AG10803 (cell line): ENCODE data around the gene ADIRF.
"Not testable (repeated sequence)": the region's sequence is repeated elsewhere in the genome, so short reads cannot be mapped to it uniquely, and the experiment has no call there.

ENCODE experiments used
- DNase-seq: peaks from one replicate; pipeline ENCODE4 v3.0.0; 2010; ENCODE audit warnings: low read depth
- H3K4me3 ChIP-seq: 2 replicates; pipeline ENCODE4 v1.5.1; 2011; ENCODE audit warnings: mild to moderate bottlenecking, low read length, control low read depth
- TF ChIP-seq, protein P1 (sequence below): conservative IDR thresholded peaks from 2 replicates; pipeline ENCODE4 v1.5.1; 2011; ENCODE audit warnings: mild to moderate bottlenecking, low read length, control low read depth, inconsistent platforms

ADIRF gene

DNA sequence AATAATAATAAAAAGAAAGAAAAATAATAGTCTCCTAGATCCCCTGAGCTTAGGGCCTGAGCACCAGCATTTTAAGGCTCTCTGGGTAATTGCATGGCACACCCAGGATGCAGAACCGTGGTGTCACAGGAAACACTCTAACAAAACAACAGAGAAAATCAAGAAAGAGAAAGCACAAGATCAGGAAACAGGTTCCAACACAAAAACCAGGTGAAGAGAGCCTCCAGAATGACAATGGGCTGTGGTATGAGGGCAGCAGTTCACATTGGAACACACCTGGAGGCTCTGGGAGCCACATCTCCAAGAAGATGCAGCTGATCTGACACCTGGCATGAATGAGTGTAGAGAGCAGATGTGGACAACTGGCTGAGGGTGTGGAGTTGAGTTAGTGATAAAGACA lies 17.9 kb upstream of the ADIRF start:
- no peak for DNase-seq
- no peak overlapping the region for H3K4me3 ChIP-seq
- TF ChIP-seq, protein P1, sequence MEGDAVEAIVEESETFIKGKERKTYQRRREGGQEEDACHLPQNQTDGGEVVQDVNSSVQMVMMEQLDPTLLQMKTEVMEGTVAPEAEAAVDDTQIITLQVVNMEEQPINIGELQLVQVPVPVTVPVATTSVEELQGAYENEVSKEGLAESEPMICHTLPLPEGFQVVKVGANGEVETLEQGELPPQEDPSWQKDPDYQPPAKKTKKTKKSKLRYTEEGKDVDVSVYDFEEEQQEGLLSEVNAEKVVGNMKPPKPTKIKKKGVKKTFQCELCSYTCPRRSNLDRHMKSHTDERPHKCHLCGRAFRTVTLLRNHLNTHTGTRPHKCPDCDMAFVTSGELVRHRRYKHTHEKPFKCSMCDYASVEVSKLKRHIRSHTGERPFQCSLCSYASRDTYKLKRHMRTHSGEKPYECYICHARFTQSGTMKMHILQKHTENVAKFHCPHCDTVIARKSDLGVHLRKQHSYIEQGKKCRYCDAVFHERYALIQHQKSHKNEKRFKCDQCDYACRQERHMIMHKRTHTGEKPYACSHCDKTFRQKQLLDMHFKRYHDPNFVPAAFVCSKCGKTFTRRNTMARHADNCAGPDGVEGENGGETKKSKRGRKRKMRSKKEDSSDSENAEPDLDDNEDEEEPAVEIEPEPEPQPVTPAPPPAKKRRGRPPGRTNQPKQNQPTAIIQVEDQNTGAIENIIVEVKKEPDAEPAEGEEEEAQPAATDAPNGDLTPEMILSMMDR: no peak

DNA sequence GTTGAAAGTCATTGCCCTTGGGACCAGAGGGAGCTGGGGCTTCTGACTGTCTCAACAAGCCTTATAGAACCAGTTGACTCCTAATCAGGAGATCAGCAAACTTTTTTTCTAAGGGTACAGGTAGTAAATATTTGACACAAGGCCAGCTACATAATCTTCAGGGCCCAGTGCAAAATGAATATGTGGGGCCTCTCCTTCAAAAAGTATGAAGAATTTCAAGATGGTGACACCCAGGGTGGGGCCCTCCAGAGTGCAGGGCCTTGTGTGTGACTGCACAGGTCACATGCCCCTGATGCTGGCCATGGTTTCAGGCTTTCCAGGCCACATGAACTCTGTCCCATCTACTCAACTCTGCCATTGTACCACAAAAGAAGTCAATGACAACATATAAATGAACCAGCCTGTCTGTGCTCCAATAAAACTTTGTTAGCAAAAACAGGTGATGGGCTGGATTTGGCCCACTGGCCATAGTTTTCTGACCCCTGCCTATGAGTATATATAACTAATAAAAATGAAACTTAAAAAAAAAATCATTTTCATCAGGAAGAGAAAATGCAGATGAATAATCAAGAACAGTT lies 17.0 kb upstream of the ADIRF start:
- no peak for DNase-seq
- no peak overlapping the region for H3K4me3 ChIP-seq
- TF ChIP-seq, protein P1: no peak

DNA sequence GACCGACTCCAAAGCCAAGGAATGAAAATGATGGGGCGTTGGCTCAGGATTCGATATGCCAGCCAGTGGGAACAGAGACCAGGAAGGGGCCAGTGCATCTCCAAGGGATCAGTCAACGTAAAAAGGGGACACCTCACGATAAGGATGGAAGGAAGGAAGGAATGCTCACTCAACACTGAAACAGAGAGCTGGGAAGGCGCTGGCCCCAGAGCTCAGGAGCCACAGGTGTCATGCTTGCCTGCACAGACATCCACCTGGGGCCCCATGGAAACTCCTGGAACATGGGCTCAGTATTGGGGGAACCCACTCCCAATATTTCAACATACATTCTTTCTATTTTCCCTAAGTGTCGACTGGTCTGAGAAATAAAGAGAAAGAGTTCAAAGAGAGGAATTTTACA lies 16.2 kb upstream of the ADIRF start:
- TF ChIP-seq, protein P1: no peak

DNA sequence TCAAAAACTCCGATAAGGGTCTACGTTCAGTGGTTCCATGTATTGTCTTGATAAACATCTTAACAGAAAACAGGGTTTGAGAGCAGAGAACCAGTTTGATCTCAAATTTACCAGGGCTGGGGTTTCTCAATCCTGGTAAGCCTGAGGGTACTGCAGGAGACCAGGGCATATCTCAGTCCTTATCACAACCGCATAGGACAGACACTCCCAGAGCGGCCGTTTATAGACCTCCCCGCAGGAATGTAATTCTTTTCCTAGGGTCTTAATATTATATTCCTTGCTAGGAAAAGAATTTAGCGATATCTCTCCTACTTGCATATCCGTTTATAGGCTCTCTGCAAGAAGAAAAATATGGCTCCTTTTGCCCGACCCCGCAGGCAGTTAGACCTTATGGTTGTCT lies 15.6 kb upstream of the ADIRF start:
- DNase-seq, H3K4me3 ChIP-seq: not testable (repeated sequence)

More for the DNA sequence above, 16.2 kb upstream of the ADIRF start:
- no peak for DNase-seq
- no peak overlapping the region for H3K4me3 ChIP-seq

DNA sequence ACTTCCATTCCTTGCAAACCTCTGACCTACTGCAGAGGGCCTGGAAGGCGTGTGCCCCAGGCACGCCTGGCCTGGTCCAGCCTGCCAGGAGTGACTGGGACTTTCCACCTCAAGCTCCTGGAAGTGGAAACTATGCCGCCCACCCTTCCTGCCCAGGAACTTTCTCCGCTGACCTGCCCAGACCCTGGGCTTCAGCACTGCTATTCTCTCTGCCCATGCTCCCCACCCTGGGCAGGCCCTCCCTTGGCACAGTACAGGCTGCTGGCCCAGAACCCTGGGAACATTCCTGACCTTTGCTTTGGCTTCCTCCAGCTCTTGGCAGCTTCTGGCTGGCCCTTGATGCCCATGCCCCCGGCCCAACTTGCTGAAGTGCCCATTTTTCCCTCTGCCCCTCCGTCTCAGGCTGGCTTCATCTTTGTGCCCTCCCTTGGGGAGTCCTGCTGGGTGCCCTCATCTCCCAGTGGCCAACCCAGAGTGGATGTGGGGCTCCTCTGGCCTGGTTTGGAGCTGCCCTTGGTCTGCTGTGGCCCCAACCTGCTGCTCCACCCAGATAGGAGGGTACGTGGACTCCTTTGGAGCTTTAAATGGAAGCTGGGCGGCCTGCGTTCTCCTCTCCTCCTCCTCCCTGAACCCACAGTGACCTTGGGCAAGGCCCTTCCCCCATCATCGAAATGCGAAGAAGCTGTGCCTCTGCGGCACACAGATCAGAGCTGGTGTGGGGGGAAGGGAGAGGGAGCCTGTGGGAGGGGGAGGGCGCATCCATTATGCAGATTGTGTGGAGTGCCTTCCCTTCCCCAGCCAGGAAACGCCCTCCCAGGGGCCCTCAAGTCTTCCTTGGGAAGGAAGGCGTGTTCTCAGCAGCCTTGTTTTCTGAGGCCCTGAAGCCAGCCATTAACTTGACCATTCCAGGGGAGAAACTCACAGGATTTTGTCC lies 14.3 kb upstream of the ADIRF start:
- TF ChIP-seq, protein P1: no peak
- no peak overlapping the region for H3K4me3 ChIP-seq
- peak; percentile 42 for DNase-seq

DNA sequence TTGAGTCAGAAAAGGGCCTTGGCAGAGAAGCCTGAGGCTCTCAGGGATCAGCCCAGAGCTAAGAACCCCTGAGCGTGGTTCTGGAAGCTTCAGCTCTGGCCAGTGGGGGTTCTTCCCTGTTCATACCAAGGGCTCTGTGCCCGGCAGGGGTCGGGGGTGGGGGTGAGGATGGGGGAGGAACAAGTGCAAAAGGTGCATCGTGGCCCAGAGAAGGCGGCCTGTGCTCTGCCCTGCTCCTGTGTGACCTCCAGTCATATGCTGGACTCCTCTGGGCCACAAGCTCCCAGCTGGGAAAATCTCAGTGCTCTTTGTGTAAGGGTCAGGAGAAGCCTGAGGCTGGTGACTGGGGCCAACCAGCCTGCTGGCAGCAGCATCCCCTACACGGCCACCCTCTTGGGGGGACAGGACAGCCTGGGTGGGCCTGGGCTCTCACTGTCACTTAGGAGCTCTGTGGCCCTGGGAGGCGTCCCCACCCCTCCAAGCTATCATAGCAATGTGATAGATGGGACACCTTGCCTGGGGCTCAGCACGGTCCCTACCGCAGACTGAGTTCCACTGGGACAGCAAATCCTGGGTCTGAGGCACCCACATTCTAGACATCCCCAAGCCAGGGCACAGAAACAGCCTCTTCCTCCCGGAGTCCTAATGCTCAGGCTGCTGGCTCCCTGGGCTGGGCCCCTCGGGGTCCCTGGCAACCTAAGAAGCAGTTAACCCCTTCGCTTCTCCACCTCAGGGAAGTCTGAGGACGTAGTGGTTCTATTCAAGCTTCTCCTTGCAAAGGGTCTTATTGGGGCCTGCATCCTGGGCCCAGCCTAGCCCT lies 13.4 kb upstream of the ADIRF start:
- TF ChIP-seq, protein P1: no peak

DNA sequence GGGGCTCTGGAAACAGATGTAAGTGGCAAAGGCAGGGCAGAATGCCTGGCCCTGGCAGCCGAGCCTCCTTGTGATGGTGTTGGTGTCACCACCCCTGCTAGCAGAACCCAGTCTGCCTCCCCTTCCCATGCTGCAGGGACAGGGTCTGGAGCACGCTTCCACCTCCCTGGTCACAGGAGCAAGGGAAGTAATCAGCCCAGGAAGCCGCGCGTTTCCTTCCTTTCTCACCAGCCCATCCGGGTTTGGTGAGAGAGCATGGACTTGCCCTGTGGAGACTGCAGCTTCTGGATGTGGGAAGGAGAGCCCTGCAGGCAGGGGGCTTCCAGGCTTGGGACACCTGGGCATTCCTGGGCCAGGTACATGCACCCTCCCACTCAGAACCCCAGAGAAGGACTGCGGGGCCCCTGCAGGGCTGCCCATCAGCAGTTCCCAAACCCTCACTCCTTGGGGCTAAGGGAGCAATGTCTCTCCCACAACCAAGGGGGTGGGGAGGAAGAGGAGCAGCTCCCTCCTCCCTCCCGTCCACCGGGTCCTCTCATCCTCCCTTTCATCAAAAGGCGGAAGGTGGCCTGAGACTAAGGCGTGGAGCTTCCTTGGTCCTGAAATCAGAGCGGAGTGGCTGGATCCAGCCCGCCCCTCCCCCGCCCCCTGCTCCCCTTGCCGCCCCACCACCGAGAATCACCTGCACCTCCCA lies 12.6 kb upstream of the ADIRF start:
- no peak for DNase-seq
- TF ChIP-seq, protein P1: no peak
- no peak overlapping the region for H3K4me3 ChIP-seq

More for the DNA sequence above, 13.4 kb upstream of the ADIRF start:
- H3K4me3 ChIP-seq: no peak overlapping the region
- DNase-seq: no peak
